ENCODE data around the gene HBZ.
"Not testable (repeated sequence)": the region's sequence is repeated elsewhere in the genome, so short reads cannot be mapped to it uniquely, and the experiment has no call there.

The HBZ gene

GRCh38 chr16:180101-180675 is 27.7 kb downstream of the HBZ start, which contains the start of gene HBQ1:
TSS of gene HBQ1 (plus strand) at chr16:180459. CDS start at chr16:180487, 28 bp downstream.
- peak; percentile 54 to 61 for DNase-seq

DNA sequence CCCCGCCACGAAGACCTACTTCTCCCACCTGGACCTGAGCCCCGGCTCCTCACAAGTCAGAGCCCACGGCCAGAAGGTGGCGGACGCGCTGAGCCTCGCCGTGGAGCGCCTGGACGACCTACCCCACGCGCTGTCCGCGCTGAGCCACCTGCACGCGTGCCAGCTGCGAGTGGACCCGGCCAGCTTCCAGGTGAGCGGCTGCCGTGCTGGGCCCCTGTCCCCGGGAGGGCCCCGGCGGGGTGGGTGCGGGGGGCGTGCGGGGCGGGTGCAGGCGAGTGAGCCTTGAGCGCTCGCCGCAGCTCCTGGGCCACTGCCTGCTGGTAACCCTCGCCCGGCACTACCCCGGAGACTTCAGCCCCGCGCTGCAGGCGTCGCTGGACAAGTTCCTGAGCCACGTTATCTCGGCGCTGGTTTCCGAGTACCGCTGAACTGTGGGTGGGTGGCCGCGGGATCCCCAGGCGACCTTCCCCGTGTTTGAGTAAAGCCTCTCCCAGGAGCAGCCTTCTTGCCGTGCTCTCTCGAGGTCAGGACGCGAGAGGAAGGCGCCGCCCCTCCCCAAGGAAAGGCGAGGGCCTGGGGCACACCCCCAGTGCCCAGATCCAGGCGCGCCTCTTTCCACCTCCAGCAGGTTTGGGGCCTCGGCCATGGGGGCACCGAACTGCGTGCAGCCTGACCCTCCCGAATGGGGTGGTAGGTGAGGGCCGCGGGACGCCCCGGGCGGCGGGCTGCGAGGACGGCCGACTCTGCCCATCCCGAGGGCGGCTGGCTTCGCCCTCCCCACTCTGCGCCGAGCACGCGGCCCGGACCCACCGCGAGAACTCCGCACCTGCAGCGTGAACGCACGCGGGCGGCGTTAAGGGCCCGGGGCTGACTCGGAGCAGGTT is 28.5 kb downstream of the HBZ start:
- peak; percentile 36 to 90 for DNase-seq

- DNase-seq: peak in 1 of 2 donors; percentile 86
These were observed 29.1 kb downstream of the HBZ start for GRCh38 chr16:181565-182021.

- DNase-seq: no peak
These were observed 30.6 kb downstream of the HBZ start for GRCh38 chr16:183005-183404.

GRCh38 chr16:185213-185612 is 32.8 kb downstream of the HBZ start:
- DNase-seq: no peak

- no peak for DNase-seq
These were observed 33.2 kb downstream of the HBZ start for GRCh38 chr16:185691-186090.

GRCh38 chr16:187330-187729 is 34.9 kb downstream of the HBZ start:
- DNase-seq: no peak

DNA sequence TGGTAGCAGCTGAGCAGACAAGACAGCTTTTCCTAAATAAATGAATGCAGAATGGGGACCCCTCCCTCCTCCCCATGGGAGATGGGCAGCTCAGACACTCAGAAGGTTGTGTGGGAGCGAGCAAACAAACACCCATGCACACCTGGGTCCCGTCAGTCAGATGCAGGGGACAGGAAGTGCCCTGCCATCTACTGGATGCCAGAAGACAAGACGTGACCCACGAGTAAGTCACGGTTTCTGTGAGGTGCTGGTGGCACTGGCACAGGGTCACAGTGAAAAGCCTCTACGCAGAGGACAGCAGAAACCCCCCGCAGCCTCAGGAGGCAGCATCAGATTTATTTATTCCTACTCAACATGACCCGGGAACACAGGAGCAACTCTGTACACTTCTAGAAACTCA is 36.2 kb downstream of the HBZ start:
- DNase-seq: no peak

DNA sequence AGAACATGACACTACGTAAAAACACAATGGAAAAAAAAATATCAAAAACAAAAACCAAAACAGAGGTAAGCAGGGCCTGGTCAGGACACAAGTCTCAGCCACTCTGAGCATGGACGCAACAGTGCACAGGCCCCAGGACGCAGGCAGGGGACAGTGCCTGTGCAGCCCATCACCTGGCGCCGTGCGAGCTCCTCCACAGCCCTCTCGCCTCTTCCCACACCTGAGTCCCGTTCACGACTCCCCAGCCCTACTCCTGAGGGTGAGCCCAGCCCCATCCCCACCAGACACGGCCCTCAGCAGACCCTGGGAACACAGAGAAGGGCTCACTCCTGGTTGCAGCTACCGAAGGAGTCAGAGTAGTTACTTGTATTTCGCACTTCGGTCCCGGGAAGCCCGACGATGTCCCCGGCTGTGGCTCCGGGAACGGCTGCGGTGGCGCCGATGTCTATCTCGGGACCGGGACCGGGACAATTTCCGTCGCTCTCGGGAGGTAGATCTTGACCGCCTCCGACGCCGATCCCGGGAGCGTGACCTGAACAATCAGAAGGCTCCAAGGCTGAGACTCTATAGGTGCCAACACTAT is 37.3 kb downstream of the HBZ start:
- DNase-seq: no peak

DNA sequence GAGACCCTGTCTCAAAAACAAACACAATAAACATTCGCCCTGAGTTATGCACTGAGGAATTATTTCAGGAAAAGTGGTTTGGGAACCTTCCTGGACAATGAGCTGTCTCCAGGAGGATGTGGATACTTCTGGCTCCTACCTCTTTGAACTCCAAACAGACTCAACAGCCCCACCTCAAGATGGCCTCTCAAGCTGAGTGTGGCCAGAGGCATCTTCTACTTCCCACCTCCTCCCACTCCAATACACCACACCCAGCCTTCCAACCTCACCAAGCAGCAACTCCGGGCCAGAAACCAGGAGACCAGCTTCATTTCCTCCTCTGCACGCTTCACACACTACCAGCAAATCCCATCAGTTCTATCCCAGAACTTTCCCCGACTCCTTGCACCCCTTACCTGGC is 39.4 kb downstream of the HBZ start:
- DNase-seq: no peak

- DNase-seq: no peak
These were observed 40.2 kb downstream of the HBZ start for GRCh38 chr16:192686-193085.

DNA sequence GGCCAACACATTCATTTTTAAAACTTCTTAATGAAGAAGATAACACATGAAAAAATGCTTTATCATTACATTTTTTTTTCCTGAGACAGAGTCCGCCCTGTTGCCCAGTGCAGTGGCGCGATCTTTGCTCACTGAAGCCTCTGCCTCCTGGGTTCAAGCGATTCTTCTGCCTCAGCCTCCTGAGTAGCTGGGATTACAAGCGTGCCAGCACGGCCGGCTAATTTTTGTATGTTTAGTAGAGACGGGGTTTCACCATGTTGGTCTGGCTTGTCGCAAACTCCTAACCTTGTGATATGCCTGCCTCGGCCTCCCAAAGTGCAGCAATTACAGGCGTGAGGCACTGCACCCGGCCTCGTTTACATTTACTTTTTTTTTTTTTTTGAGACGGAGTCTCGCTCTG is 41.0 kb downstream of the HBZ start:
- DNase-seq: no peak

DNA sequence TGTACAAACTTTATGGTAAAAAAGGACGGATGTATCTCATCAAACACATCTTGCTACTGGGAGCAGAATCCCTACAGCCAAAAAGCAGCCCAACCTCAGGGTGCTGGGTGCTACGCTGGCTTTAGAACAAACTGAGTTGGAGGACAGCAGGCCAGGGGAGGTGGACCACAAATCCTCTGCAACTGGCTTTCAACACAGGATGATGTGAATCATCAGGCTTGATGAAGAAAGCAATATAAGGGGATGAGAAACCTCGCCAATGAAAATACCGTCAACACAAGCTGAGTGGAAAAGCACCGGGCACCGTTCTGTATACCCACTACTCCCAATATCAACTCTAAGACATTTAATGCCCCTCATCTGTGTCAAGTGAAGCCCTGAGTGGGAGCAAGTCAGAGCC is 42.1 kb downstream of the HBZ start:
- DNase-seq: no peak

DNA sequence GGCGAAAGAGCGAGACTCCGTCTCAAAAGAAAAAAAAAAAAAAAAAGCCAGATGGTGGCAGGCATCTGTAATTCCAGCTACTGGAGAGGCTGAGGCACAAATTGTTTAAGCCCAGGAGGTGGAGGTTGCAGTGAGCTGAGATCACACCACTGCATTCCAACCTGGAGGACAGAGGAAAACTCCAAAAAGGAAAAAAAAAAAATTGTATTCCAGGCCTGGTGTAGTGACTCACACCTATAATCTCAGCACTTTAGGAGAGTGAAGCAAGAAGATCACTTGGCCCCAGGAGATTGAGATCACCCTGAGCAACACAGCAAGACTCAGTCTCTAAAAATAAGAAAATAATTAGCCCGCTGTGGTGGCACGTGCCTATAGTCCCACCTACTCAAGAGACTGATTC is 47.9 kb downstream of the HBZ start:
- DNase-seq: no peak

- no peak for DNase-seq
These were observed 50.8 kb downstream of the HBZ start for GRCh38 chr16:203246-203645.

GRCh38 chr16:204046-204445 is 51.6 kb downstream of the HBZ start:
- DNase-seq: not testable (repeated sequence)

Measured in stimulated activated CD4-positive, alpha-beta T cell treated with anti-CD3 and anti-CD28 coated beads, Interleukin-2, amount 100 ng/mL, for 24 hours (primary cell).